ENCODE data around the gene DPH6.

- no peak for TF ChIP-seq CTCF (IDR thresholded peaks at IDR 0.05)
- no peak for TF ChIP-seq POLR2AphosphoS5 (IDR thresholded peaks at IDR 0.05)
Measured at GRCh38 chr15:35547775-35548364, 1.9 kb upstream of the DPH6 start.
